ENCODE measurements around the gene MICOS13.
"Not testable (repeated sequence)": the region's sequence is repeated elsewhere in the genome, so short reads cannot be mapped to it uniquely, and the experiment has no call there.

The MICOS13 gene

GRCh38 chr19:5700455-5701092 is 20.3 kb upstream of the MICOS13 start:
- no peak for DNase-seq (ENCODE audit: low spot score)

- DNase-seq (ENCODE audit: low spot score): no peak
These were observed 18.5 kb upstream of the MICOS13 start for GRCh38 chr19:5698635-5699422.

- no peak for DNase-seq (ENCODE audit: low spot score)
These were observed 17.7 kb upstream of the MICOS13 start for GRCh38 chr19:5697890-5698634.

- no peak for DNase-seq (ENCODE audit: low spot score)
These were observed 16.9 kb upstream of the MICOS13 start for GRCh38 chr19:5697022-5697889.

- DNase-seq (ENCODE audit: low spot score): no peak
These were observed 16.1 kb upstream of the MICOS13 start for GRCh38 chr19:5696196-5697021.

- DNase-seq (ENCODE audit: low spot score): no peak
These were observed 15.4 kb upstream of the MICOS13 start for GRCh38 chr19:5695649-5696195.

- DNase-seq (ENCODE audit: low spot score): no peak
These were observed 14.8 kb upstream of the MICOS13 start for GRCh38 chr19:5694956-5695648.

GRCh38 chr19:5694167-5694955 is 14.0 kb upstream of the MICOS13 start:
- no peak for DNase-seq (ENCODE audit: low spot score)

- peak; percentile 26 for DNase-seq (ENCODE audit: low spot score)
These were observed 13.2 kb upstream of the MICOS13 start for GRCh38 chr19:5693195-5694166.

- DNase-seq (ENCODE audit: low spot score): no peak
These were observed 12.4 kb upstream of the MICOS13 start for GRCh38 chr19:5692723-5693194.

- no peak for DNase-seq (ENCODE audit: low spot score)
These were observed 11.8 kb upstream of the MICOS13 start for GRCh38 chr19:5691822-5692722.

GRCh38 chr19:5690955-5691821 is 10.9 kb upstream of the MICOS13 start:
- peak; percentile 65 for DNase-seq (ENCODE audit: low spot score)

GRCh38 chr19:5690125-5690954 is 10.0 kb upstream of the MICOS13 start, which contains the start of gene RPL36:
RPL36 (plus strand) TSS chr19:5690295; CDS start chr19:5690508, 213 bp downstream.
- DNase-seq (ENCODE audit: low spot score): peak; percentile 88

GRCh38 chr19:5688262-5688881 is 8.1 kb upstream of the MICOS13 start:
- not testable (repeated sequence) for DNase-seq (ENCODE audit: low spot score)
